Stimulated activated CD8-positive, alpha-beta memory T cell treated with anti-CD3 and anti-CD28 coated beads, Interleukin-2, amount 100 ng/mL, for 48 hours (primary cell): ENCODE measurements around the gene BAIAP3.

ENCODE experiments used
- DNase-seq, 2 donors: peaks; one replicate each; pipeline ENCODE4 v3.0.0-alpha.2; 2020; ENCODE audit warnings: low read depth in 2 of 2

Gene BAIAP3

DNA sequence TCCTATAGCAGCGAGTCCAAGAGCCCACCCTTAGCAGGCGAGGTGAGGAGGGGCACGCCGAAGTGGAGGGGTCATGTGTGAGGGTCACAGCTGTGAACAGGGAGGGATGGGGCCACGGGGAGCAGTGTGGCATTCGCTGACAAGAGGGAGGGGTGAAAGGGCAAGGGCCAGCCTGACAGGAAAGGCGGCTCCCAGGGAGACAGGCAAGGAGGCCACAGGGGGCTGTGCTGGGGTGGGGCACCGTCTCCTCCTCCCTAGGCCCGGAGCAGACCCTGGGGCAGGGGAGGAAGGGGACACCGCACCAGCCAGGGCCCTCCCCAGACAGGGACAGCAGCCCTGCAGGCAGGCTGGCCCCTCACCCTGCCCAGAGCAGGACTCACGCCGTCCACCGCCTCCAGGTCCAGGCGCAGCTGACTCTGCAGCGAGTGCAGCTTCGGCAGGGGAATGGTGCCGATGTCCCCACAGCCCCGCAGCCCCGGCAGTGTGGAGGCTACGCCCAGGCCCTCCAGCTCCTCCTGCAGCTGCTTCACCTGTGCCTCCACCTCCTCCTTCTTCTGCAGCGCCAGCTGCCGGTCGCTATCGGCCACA lies 33.4 kb downstream of the BAIAP3 start:
- no peak for DNase-seq

DNA sequence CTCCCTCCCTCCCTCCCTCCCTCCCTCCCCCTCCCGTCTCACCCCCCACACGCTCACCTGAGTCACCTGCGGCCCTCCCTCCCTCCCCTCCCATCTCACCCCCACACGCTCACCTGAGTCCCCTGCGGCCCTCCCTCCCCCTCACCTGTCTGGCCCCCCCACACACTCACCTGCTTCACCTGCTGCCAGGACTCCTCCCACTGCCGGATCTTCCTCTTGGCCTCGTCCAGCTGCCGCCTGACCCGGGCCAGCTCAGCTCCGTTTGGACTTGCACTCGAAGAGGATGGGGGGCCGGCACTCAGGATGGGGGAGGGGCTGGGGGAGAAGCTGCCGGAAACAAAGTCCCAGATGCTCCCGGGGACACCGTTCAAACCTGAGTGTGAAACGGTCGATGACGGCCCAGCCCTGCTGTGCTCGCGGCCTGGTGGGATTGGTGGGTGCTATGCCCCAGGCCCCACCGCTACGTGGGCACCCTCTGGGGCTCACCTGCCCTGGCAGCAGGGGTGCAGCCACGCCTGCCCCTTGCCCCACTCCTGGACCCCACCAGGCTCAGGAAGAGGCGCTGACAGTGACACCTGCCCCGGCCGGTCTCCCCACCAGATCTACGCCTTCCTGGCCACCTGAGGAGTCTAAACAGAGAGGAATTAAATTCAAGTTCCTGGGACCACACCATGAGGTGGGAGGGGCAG lies 34.2 kb downstream of the BAIAP3 start:
- no peak for DNase-seq

DNA sequence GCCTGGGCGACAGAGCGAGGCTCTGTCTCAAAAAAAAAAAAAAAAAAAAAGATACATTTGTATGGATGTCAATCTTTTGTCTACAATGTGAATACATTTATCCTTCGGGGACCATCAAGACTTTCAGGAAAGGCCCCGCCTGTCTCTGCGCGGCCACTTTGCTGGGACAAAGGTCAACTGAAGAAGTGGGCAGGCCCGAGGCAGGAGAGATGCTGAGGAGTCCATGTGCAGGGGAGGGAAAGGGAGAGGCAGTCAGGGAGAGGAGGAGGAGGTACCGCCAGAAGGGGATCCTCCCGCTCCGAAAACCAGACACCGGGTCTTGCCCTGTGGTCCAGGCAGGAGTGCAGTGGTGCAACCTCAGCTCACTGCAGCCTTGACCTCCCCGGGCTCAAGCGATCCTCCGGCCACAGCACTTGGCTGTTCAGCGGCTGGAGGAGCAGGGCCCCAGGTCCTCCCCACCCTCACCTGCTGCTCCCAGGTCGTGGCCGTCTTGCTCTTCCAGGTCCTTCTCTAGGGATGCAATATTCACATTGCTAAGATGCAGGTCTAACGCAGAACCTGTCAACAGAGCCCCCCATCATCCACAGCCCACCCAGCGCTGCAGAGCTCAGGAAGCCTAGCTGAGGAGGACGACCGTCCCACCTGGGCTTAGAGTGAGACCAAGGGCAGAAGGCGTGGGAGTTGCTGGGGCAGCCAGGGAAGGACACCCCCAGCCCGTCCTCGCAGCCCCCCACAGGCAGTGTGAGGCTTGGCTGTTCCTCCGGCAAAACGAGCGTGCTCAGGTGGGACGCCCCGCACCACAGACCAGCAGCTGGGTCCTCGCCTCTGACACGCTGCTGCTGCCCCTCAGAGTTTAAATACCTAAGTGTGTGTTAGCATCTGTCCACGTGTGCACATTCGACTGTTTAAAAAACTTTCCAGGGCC lies 37.9 kb downstream of the BAIAP3 start:
- no peak for DNase-seq

DNA sequence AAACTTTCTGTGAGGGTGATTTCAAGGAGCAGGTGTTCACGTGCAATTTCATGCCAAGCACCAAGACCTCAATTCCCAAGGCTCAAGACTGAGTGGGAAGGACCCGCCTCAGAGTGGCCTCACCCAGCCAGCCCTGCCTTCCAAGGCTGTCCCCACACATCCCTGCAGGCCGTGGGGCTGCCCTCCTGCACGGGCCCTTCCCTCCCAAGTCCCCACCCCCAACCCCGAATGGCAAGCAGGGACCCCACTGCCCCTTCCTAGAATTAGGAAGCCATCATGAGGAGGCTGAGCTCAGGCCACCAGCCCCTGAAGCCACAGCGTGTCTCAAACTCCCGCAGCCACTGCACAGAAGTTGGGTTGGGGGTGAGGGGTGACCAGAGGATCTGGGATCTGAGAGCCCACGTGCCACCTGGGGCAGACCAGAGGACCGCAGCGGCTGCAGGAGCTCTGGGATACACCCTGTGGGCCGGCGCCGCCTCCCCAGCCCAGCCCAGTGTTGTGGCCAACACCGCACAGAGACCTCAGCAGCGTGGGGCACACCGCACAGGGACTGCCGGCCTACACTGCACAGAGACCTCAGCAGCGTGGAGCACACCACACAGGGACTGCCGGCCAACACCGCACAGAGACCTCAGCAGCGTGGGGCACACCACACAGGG lies 39.0 kb downstream of the BAIAP3 start:
- no peak for DNase-seq

DNA sequence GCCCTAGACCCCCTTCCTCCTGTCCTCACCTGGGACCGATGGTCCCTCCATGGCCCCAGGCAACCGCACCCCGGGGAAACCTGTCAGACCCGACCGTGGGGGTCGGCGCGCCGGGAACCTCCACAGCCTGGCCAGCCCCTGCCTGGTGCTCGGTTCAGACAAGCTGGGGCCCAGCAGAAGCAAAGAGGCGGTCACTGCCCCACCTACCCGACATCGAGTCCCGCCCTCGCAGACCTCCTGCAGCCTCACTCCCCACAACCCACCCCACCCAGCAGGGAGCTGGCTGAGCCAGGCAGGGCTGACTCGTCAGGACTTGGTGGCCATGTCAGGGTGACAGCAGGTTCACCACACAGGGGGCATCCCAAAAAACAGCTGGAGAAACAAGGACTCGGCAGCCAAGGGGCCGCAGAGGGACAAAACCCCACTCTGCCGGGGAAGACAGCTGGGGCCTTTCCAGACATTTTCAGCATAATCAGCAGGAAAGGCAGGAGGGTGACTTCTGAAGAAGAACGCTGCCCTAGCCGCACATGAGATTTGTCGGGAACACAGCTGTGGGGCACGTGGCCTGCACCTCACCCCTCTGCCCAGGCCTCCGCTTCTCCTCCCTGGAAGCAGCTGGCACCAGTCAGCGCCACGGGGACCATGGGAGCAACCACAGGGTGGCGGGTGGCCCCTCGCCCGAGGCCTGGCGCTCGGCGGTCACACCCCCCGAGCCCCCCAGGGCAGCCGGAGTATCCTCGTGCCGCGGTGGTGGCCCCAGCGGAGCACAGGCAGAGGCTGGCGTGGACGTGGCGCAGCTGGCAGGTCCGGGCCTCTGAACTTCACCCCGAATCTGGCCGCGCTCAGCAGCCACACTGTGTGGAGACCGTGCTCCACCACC lies 41.2 kb downstream of the BAIAP3 start:
- DNase-seq = no peak

DNA sequence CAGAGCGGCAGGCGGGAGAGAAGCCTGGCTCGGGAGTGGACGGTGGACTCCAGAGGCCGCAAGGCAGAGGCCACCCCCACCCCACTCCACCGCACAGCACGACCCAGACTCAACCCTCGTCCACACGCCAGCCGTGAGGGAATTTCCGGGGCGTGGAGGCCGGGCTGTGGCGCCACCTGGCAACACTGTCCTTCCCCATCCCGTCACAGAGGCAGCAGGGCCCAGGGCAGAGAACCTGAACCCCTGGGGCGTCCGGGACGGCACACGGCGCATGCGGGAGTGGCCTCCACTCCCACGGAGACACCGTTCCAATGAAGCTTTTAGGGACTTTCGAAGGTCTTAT lies 41.8 kb downstream of the BAIAP3 start:
- DNase-seq = no peak

DNA sequence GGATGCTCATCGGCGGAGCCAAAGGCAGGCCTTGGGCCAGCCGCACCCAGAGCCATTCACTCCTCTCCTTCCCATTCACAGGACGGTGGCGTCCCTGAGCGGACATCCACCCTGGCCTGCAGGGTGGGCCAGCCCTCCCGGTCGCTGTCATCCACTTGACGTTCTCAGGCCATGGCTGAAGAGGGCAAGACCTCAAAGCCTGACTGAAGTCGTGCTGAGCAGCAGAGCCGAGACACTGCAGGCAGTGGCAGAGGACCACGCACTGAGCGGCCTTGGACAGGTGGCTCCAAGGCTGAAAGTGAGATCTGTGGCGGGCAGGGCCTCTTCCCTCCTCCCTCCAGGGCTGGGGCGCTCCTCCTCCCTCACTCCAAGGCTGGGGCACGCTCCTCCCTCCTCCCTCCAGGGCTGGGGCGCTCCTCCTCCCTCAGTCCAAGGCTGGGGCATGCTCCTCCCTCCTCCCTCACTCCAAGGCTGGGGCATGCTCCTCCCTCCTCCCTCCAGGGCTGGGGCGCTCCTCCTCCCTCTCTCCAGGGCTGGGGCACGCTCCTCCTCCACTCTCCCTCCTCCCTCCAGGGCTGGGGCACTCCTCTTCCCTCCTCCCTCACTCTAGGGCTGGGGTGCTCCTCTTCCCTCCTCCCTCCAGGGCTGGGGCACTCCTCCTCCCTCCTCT lies 42.4 kb downstream of the BAIAP3 start:
- no peak for DNase-seq

DNA sequence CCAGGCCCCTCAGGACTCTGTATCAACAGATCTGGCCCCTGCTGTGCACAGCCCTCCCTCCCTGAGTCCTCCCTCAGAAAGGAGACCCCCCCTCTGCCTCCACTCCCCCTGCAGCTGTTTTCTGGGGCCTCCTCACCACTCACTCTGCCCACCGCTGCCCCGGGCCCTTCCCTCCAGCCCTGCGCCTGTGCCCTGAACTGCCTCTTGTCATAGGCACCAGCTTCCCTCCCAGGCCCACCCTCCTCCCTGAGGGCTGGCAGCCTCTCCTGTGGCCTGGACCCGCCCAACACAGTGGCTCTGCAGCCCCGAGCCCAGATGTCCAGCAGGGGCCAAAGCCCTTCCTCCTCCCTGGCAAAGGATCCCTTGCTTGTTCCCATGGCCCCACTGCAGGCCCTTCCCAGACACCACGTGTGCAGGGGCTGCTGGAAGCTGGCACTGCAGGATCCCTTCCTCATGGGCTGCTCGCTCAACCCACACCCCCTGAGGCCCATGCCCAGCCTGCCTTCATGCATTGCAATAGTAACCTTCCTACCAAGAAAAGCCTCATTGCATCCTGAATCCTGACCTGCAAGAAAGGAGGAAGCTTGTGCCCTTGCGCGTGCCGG lies 44.1 kb downstream of the BAIAP3 start:
- DNase-seq = no peak

DNA sequence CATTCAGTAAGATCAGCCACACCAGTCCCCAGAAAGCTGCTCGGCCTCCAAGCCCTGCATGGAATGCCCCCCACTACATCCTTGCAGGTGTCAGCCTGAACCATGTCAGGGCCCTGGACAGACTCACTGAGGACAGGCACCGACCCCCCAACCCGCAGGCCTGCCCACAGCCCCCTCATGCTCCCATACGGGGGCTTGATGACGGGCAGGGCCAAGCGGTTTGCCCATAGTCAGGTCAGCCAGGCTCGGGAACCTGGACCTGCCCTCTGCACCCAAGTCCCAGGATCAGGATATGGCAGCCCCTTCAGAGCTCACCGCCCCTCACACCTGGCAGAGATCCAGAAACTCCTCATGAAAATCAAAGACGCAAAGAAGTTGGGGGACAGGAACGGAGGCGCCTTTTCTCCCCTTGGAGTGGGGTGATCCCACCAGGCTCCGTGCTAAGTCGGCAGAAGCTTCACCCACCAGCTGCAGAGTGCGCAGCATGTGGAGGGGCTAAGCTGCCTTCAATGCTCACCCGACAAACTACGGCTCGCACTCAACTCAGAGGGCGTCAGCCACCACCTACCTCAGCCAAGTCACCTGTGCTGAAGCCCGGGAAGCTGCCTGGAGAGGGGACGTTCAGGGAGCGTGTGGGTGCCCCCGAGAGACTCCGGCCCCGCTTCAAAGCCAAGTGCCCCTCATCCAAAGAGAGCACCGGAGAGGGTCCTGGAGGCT lies 44.8 kb downstream of the BAIAP3 start:
- DNase-seq = no peak

DNA sequence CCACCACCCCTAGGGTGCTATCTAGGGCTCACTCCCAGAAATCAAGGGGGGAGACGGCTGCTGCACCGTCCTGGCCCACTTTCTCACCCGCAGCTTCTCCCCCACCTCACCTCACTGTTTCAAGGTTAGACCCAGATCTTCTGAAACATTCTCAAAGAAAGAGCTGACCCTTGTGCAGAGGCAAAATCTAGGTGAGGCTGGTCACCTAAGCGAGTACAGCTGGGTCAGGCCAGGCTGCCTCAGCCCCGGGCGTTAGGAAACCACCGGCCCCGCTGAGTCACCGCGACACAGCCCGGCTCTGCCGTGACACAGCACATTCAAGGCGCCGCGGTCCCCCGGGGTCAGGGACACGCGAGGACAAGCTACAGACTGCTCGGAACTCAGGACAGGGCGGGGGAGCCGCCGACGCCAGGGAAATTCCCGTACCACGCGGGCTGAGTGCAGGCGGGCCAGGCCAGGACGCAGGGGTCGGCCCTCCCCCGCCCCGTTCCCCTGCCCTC lies 45.4 kb downstream of the BAIAP3 start:
- DNase-seq = peak; percentile 64 to 67

DNA sequence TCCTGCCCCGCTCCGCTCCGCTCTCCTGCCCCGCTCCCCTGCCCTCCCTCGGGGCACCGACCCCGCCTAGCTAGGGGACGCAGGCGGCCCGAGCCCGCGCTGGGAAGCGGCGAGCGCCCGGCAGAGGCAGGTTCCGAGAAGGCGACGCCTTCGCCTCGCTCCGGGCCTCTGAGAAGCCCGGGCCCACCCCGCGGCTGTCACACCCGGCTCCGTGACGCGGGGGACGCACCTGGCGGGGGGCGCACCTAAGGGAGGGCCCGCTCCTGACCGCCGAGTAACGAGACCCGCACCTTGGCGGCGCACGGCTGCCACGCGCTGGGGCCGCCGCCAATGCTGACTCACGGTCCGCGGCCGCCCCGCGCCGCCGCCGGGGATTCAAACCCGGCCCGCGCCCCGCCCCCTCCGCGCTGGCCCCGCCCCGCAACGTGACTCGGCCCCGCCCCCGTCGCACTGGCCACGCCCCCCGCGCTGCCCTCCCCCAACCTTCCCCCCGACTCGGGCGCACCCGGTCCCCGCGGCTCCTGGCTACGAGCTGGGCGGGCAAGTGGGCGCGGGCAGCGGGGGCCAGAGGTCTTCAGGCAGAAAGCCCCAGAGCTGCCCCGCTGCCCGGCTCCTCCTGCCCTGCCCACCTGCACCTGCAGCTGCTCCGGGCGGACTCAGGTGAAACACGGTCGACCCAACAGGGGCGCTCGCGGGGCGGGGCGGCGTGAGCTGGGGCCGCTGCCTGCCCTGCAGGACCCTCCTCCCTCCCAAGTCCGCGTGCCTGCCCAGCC lies 46.0 kb downstream of the BAIAP3 start:
- peak; percentile 64 to 75 for DNase-seq

DNA sequence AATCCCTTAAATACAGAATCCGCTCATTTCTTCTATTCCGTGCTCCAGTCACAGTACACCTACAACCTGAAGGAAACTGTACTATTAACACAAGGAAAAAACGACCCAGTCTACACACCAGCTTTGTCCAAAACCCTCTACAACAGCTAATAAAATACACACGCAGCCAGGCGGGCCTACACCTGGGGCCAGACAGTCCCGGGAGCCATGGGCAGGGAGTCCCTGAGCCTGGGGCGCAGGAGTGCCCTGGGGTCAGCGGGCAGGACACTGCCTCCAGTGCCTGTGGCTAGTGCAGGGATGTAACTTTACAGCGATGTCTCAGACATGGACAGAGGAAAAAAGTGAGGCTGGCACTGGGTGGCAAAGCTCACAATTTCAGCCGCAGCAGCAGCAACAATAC lies 46.8 kb downstream of the BAIAP3 start:
- DNase-seq = no peak

DNA sequence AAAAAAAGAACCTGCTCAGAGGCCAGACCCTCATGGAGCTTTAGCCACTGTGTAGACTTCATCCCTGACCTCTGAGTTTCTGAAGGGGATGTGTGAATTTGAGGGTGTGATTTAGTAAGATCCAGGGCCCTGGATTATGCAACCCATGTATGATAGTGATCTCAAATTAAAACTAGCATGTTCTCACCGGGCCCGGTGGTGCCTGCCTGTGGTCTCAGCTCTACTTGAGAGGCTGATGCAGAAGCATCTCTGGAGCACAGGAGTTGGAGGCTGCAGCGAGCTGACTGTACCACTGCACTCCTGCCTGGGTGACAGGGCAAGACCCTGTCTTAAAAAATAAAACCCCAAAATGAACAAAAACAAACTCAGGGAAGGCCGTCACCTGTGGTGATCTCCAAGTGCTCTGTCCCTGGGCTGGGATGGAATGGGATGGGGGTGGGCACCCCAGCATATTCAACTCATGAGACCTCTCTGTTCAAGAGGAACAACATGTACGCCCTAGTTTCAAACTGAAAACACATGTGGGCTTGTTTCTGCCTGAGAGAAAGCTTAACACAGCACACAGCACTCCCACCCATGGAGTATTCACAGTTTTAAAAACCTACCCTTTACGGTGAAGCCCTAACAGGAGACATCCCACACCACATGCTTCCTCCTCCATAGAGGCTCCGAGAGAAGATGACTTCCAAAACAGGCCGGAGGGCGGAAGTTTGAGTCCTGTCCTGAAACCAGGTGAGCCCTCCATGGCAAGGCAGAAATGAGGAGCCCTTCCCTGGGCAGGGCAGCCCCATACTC lies 48.4 kb downstream of the BAIAP3 start:
- DNase-seq = no peak

DNA sequence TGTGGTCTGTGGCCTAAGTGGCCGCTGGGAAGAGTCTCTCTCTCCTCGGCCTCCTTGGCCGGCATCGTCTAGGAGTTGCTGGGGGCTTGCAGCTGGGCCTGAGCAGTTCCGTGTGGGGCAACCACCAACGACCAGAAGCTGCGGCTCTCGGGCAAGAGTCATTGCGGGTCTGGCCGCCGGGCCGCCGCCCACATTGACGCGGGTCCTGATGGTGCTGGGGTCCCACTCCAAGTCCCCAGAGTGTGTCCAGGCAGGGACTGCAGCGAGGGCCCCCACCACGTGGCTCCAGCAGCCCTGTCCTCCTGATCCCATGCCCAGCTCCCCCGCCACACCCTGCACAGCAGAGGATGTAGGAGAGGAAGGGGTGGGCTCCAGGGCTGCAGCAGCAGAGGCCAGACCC lies 50.1 kb downstream of the BAIAP3 start:
- no peak for DNase-seq

DNA sequence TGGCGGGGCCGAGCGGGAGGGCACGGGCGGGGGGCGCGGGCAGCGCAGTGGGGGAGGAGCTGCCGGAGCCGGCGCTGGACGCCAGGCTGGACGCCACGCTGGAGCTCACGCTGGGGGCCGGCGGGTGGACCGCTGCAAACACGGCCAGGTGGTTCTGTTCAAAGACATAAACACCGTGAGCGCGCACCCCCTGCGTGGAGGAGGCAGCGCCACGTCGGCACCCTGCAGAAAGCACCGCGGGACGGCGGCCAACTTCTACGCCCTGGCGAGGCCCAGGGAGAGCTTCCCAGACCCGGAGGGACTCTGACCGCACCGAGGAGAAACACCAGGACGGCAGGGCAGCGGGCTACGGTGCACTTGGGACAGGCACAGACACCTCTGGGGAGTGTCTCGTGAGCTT lies 51.8 kb downstream of the BAIAP3 start:
- DNase-seq = no peak

DNA sequence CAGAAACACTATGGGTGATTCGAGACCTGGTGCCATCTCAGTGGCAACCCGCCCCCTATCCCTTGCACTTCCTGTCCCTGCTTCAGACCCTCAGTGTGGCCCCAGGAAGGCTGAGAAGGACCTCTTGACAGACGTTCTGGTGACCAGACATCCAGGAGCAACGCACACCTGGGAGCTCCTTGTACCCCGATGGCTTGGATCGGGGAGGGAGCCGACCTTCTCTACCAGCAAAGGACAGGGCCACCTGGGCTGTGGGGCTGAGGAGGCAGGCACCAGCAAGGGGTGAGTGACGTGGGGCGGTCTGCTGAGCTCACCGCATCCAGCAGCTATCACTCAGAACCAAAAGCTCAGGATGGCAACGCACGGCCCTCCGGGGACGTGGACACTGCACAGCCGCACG lies 53.9 kb downstream of the BAIAP3 start:
- no peak for DNase-seq

DNA sequence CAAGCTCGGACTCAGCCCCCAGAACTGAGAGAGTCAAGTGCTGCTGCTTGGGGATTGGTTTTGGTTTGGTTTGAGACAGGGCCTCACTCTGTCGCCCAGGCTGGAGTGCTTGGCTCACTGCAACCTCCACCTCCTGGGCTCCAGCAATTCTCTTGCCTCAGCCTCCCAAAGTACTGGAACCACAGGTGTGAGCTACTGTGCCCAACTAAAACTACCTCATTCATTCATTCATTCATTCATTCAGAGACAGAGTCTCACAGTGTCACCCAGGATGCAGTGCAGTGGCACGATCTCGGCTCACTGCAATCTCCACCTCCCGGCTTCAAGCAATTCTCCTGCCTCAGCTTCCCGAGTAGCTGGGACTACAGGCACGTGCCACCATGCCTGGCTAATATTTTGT lies 56.3 kb downstream of the BAIAP3 start:
- DNase-seq = no peak

DNA sequence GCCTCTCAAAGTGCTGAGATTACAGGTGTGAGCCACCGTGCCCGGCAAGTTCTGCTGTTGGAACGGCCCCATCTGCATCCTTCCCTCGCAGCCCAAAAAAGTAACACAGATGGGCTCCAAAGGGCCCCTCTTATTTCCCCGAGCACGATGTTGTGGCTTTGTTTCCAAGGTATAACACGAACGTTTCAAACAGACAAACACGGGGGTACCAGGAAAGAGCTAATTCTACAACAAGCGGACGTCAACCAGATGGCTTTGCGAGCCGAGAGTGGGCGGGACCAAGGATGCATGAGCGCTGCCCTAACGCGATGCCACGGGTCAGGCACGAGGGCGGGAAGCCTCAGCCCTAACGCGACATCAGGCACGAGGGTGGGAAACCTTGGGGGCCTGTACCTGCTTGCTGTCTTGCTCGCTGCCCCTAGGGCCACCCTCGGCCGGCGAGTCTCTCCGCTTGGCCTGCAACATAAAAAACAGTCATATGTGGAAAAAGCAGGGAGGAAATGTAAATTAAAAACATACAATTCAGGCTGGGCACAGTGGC lies 56.9 kb downstream of the BAIAP3 start:
- no peak for DNase-seq
